ENCODE measurements around the gene CLEC14A. TPM values are rescaled to one million over a fixed set of nuclear protein-coding genes. Genes with fewer than 3 reads are reported as not detected.
A peak's percentile ranks its signal among the peaks of the same experiment; 100 is the strongest.

The CLEC14A gene
- total RNA-seq: 10 to 100 TPM in 1 of 2 donors, 1 to 10 TPM in 1; 9.9 to 16.8 TPM

DNA sequence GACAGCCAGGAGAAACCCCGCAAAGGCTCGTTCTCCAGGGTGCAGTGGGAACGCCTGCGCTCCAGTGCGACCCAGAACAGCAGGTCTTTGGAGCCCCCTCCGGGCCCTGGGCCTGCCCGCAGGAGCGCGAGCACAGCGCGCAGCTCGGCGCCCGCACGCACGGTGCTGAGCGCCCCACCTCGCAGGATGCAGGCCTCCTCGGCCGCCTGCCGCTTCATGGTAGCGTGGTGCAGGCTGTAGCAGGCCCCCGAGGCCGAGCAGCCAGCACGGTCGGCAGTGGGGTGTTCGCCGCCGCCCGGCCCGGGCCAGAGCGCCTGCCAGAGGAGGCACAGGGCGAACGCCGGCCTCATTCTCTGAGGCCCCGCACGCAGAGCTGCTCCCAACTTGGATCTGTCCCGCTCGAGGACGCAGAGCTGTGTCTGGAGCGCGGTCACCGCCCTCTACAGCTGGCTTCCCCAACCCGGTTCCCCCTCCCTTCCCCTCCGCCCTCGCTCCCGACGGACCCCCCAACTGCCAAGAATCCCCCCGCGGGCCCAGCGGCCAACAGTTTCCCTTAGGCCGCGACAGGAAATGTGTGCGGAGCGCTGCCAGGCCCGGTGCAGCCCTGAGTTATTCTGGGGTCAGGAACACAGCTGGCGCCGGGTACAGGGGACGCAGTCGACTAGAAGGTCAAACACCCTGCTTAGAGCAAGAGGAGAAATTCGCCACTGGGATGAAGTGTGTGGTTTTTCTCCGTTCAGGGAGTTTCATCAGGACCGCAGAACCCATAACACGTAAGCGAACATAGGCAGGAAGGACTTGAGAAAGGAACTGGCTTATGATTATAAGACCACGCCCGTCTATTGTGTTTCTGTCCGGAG is at the start of gene CLEC14A:
CLEC14A (minus strand) TSS at position 421 of the 860 bp plus-strand sequence; CDS start at position 350, 71 bp downstream.
- Histone ChIP-seq H3K4me1 (peaks cover 9% of the 10 kb centered on the region), H3K9me3 (no peaks in the 10 kb centered on the region), H3K27me3 (no peaks in the 10 kb centered on the region), H3K27ac (peak within 1 kb of the TSS in 2 of 4 donors; percentile 46 to 64), H3K36me3 (replicated peaks in 1 of 2; ENCODE audit: insufficient read depth in 1 of 2, low read depth in 2 of 2) (no peaks in the 10 kb centered on the region), H3K4me3 (no peak within 1 kb of the TSS)
- peak; percentile 10 to 28 (median 14) for DNase-seq
- 20 to 54% methylated on average over 28 to 68 of the region's 68 CpGs for WGBS, 2 donors
- ATAC-seq: peak; percentile 67
- TF ChIP-seq POLR2A (IDR thresholded peaks at IDR 0.05): peak in 2 of 3 donors; percentile 19 to 32
- TF ChIP-seq, protein P1, sequence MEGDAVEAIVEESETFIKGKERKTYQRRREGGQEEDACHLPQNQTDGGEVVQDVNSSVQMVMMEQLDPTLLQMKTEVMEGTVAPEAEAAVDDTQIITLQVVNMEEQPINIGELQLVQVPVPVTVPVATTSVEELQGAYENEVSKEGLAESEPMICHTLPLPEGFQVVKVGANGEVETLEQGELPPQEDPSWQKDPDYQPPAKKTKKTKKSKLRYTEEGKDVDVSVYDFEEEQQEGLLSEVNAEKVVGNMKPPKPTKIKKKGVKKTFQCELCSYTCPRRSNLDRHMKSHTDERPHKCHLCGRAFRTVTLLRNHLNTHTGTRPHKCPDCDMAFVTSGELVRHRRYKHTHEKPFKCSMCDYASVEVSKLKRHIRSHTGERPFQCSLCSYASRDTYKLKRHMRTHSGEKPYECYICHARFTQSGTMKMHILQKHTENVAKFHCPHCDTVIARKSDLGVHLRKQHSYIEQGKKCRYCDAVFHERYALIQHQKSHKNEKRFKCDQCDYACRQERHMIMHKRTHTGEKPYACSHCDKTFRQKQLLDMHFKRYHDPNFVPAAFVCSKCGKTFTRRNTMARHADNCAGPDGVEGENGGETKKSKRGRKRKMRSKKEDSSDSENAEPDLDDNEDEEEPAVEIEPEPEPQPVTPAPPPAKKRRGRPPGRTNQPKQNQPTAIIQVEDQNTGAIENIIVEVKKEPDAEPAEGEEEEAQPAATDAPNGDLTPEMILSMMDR (IDR thresholded peaks at IDR 0.05): no peak
- intact Hi-C loops (cut with DNase I): no loop called here

DNA sequence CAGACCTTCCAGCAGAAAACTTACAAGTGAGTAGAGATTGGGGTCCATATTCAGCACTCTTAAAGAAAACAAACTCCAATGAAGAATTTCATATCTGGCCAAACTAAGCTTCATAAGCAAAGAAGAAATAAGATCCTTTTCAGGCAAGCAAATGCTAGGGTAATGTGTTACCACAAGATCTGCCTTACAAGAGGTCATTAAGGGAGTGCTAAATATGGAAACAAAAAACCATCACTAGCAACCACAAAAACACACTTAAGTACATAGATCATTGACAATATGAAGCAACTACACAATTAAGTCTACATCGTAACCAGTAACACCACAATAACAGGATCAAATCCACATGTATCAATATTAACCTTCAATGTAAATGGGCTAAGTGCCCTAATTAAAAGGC is 47.1 kb upstream of the CLEC14A start:
- 89 to 97% methylated on average over 1 of the region's 1 CpG for WGBS, 2 donors
- no peak overlapping the region for H3K4me3 ChIP-seq
- no peaks in the 10 kb centered on the region for H3K9me3 ChIP-seq
- ATAC-seq (no peak), DNase-seq (no peak)
- H3K27ac ChIP-seq: no peak overlapping the region
- H3K4me1 ChIP-seq: no peaks in the 10 kb centered on the region
- H3K27me3 ChIP-seq: no peaks in the 10 kb centered on the region
- intact Hi-C loops (cut with DNase I): no loop called here
- no peaks in the 10 kb centered on the region for H3K36me3 ChIP-seq (replicated peaks in 1 of 2; ENCODE audit: insufficient read depth in 1 of 2, low read depth in 2 of 2)
- TF ChIP-seq, protein P1 (IDR thresholded peaks at IDR 0.05): no peak
- no peak for TF ChIP-seq POLR2A (IDR thresholded peaks at IDR 0.05)

- DNase-seq (no peak), ATAC-seq (no peak)
- H3K36me3 ChIP-seq (replicated peaks in 1 of 2; ENCODE audit: insufficient read depth in 1 of 2, low read depth in 2 of 2): no peaks in the 10 kb centered on the region
- H3K27ac ChIP-seq: no peak overlapping the region
- H3K27me3 ChIP-seq: no peaks in the 10 kb centered on the region
- H3K9me3 ChIP-seq: no peaks in the 10 kb centered on the region
- no peak for TF ChIP-seq POLR2A (IDR thresholded peaks at IDR 0.05)
- TF ChIP-seq, protein P1 (IDR thresholded peaks at IDR 0.05): no peak
- 78 to 90% methylated on average over 2 of the region's 2 CpGs for WGBS, 2 donors
- intact Hi-C loops (cut with DNase I): no loop called here
- no peak overlapping the region for H3K4me3 ChIP-seq
- H3K4me1 ChIP-seq: no peaks in the 10 kb centered on the region
Observed at GRCh38 chr14:38302034-38302433, 46.1 kb upstream of the CLEC14A start.

- Histone ChIP-seq H3K27ac (no peak overlapping the region), H3K27me3 (no peaks in the 10 kb centered on the region), H3K4me3 (no peak overlapping the region), H3K36me3 (replicated peaks in 1 of 2; ENCODE audit: insufficient read depth in 1 of 2, low read depth in 2 of 2) (no peaks in the 10 kb centered on the region), H3K9me3 (no peaks in the 10 kb centered on the region), H3K4me1 (no peaks in the 10 kb centered on the region)
- WGBS, 2 donors: 60 to 70% methylated on average over 1 of the region's 1 CpG
- TF ChIP-seq, protein P1 (IDR thresholded peaks at IDR 0.05): no peak
- no peak for TF ChIP-seq POLR2A (IDR thresholded peaks at IDR 0.05)
- intact Hi-C loops (cut with DNase I): no loop called here
- ATAC-seq: no peak
- DNase-seq: no peak
Observed at GRCh38 chr14:38297681-38298080, 41.8 kb upstream of the CLEC14A start.
